ENCODE measurements around the gene PPM1D. TPM values are rescaled to one million over a fixed set of nuclear protein-coding genes. Genes with fewer than 3 reads are reported as not detected.

PPM1D gene
- total and polyA plus RNA-seq, 2 of the 13 experiments (the other 11 are each of a cell fraction or from before 2014, with no cell fraction given) = 8.0 to 26.2 TPM

DNA sequence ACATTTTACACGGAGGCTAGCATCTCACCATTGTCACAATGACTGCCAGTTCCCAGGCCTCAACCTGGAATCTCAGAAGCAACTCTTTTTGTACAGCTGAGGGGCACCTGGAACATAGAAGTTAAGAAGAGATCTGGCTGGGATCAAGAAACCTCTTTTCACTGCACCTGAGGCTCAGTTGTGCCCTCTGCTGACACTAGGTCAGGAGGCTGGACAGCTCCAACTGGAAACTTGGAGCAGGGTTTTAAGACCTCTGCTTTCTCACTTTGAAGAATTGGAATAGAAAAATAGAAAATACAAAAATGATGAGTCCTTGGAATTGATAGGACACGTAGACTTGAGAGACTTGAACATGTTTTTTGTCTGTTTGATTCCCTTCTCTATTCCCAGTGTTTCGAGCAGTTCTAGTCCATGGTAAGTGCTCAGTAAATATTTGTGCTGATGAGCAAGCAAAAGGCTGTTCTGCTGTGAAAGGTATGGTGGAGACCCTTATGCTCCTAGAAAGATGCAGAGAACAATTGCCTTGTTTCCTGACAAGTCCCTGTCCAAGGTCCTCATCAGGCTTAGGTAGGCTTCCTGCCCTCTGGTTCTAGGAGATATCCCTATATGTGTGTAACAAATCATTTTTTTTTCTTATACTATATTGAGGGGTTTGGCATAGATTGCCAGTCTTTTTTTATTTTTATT, 13.6 kb upstream of the PPM1D start (continued):
- TF ChIP-seq, protein P1, sequence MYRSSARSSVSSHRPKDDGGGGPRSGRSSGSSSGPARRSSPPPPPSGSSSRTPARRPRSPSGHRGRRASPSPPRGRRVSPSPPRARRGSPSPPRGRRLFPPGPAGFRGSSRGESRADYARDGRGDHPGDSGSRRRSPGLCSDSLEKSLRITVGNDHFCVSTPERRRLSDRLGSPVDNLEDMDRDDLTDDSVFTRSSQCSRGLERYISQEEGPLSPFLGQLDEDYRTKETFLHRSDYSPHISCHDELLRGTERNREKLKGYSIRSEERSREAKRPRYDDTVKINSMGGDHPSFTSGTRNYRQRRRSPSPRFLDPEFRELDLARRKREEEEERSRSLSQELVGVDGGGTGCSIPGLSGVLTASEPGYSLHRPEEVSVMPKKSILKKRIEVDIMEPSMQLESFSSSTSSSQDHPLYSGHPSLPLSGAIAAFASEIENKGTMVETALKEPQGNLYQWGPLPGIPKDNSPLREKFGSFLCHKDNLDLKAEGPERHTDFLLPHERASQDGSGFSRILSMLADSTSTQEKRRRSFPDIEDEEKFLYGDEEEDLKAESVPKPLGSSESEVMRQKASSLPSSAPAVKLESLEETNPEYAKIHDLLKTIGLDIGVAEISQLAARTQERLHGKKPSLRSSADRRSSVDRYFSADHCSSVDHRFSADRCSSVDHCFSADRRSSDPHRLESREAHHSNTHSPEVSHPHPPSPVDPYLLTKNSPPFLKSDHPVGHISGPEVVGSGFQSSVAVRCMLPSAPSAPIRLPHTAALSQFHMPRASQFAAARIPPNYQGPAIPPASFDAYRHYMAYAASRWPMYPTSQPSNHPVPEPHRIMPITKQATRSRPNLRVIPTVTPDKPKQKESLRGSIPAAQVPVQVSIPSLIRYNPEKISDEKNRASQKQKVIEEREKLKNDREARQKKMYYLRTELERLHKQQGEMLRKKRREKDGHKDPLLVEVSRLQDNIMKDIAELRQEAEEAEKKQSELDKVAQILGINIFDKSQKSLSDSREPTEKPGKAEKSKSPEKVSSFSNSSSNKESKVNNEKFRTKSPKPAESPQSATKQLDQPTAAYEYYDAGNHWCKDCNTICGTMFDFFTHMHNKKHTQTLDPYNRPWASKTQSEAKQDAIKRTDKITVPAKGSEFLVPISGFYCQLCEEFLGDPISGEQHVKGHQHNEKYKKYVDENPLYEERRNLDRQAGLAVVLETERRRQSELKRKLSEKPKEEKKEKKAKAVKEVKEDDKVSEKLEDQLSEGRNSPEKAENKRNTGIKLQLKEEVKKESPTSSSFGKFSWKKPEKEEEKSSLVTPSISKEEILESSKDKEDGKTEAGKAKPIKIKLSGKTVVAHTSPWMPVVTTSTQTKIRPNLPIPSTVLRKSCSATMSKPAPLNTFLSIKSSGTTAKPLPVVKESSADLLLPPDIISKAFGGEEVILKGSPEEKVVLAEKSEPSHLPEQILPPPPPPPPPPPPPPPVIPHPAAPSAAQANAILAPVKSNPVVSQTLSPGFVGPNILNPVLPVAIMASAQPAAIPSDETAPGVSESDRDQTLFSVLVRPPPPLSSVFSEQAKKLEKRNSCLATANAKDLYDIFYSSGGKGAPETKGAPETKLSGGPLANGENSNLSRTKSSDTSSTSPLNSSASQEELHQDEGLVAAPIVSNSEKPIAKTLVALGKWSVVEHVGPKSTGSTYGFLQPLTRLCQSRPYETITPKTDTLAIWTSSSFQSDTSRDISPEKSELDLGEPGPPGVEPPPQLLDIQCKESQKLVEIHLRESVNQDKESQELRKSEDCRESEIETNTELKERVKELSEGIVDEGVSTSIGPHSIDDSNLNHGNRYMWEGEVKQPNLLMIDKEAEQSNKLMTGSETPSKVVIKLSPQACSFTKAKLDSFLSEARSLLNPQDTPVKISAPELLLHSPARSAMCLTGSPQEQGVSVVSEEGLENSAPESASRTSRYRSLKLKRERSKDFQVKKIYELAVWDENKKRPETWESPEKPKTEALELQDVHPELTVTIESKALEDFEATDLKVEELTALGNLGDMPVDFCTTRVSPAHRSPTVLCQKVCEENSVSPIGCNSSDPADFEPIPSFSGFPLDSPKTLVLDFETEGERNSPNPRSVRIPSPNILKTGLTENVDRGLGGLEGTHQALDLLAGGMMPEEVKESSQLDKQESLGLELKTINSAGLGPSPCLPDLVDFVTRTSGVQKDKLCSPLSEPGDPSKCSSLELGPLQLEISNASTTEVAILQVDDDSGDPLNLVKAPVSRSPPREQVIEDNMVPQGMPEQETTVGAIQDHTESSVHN (CRISPR knock-in tag; IDR thresholded peaks at IDR 0.05) = no peak
- TF ChIP-seq, protein P2, sequence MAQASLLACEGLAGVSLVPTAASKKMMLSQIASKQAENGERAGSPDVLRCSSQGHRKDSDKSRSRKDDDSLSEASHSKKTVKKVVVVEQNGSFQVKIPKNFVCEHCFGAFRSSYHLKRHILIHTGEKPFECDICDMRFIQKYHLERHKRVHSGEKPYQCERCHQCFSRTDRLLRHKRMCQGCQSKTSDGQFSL (CRISPR knock-in tag; IDR thresholded peaks at IDR 0.05) = no peak
- TF ChIP-seq ELF3 (CRISPR knock-in tag; IDR thresholded peaks at IDR 0.05) (no peak), BCL6 (CRISPR knock-in tag; IDR thresholded peaks at IDR 0.05) (peak; percentile 83), ZNF878 (CRISPR knock-in tag; IDR thresholded peaks at IDR 0.05) (0 out of 2 replicates have a peak, but pooled peaks have one; percentile 39), NFYB (CRISPR knock-in tag; IDR thresholded peaks at IDR 0.05) (no peak), PHB2 (IDR thresholded peaks at IDR 0.05; ENCODE audit: partially characterized antibody) (no peak), ZNF292 (CRISPR knock-in tag; IDR thresholded peaks at IDR 0.05; ENCODE audit: borderline replicate concordance, low read depth) (no peak), ZNF441 (CRISPR knock-in tag; IDR thresholded peaks at IDR 0.05; ENCODE audit: borderline replicate concordance) (no peak), DR1 (CRISPR knock-in tag; IDR thresholded peaks at IDR 0.05) (no peak), PRMT3 (CRISPR knock-in tag; IDR thresholded peaks at IDR 0.05; ENCODE audit: borderline replicate concordance, low read depth) (no peak), TBX3 (IDR thresholded peaks at IDR 0.05; ENCODE audit: borderline replicate concordance) (no peak), TCF7 (IDR thresholded peaks at IDR 0.05; ENCODE audit: low read depth) (no peak)
- TF ChIP-seq, protein P3, sequence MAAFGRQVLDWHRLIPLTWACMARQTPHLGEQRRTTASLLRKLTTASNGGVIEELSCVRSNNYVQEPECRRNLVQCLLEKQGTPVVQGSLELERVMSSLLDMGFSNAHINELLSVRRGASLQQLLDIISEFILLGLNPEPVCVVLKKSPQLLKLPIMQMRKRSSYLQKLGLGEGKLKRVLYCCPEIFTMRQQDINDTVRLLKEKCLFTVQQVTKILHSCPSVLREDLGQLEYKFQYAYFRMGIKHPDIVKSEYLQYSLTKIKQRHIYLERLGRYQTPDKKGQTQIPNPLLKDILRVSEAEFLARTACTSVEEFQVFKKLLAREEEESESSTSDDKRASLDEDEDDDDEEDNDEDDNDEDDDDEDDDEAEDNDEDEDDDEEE (CRISPR knock-in tag; IDR thresholded peaks at IDR 0.05) = no peak
- TF ChIP-seq, protein P4, sequence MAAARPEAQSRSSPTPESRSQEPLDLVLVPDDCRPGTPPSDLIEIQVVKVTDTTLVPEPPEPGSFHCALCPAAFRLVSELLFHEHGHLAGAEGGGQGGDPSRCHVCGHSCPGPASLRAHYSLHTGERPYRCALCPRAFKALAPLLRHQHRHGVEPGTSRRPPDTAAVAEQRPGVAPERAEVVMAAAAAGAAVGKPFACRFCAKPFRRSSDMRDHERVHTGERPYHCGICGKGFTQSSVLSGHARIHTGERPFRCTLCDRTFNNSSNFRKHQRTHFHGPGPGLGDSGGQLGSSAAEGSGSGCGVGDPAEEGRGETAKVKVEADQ (CRISPR knock-in tag; IDR thresholded peaks at IDR 0.05; ENCODE audit: borderline replicate concordance) = no peak

Data from HepG2 (cell line).